ENCODE measurements around the gene IL18. TPM values are rescaled to one million over a fixed set of nuclear protein-coding genes. Genes with fewer than 3 reads are reported as not detected.

Gene IL18
- total and polyA plus RNA-seq, 2 donors (not counting 1 experiment from before 2014, with no cell fraction given), result 0.67 to 1.6 TPM

GRCh38 chr11:112134473-112134872 lies 29.4 kb downstream of the IL18 start:
- intact Hi-C loops (cut with micrococcal nuclease), result no loop called here
- H3K79me2 ChIP-seq (ENCODE audit: control insufficient read depth, insufficient read depth, low read length), result no peaks in the 10 kb centered on the region
- no peaks in the 10 kb centered on the region for H3K4me1 Mint-ChIP-seq
- whole genome bisulfite sequencing (ENCODE audit: insufficient coverage), result 100% methylated on average over 2 of the region's 4 CpGs
- no peak overlapping the region for H3K4me3 ChIP-seq (ENCODE audit: control extremely low read depth in 1 of 5, extremely low read depth in 1 of 5, insufficient read depth in 1 of 5, low read depth in 2 of 5, low read length in 4 of 5)
- POLR2A ChIA-PET, result no interaction called here
- H3K27ac Mint-ChIP-seq, result no peak overlapping the region
- CTCF ChIA-PET, result no interaction called here
- H3K4me1 ChIP-seq (ENCODE audit: control insufficient read depth in 2 of 2, insufficient read depth in 2 of 2, low read length in 2 of 2), result no peaks in the 10 kb centered on the region
- H3K9me3 Mint-ChIP-seq (ENCODE audit: insufficient read depth), result no peaks in the 10 kb centered on the region
- no peaks in the 10 kb centered on the region for H3K9me3 ChIP-seq (ENCODE audit: control extremely low read depth in 1 of 3, control insufficient read depth in 2 of 3, insufficient read depth in 1 of 3, low read length in 2 of 3)
- TF ChIP-seq EZH2 (IDR thresholded peaks at IDR 0.05; ENCODE audit: borderline replicate concordance, insufficient read depth, low read depth, low read length, poor library complexity, severe bottlenecking) (no peak), CTCF (IDR thresholded peaks at IDR 0.05) (no peak)
- DNase-seq (no peak), ATAC-seq (ENCODE audit: low read depth) (no peak)
- H2AFZ ChIP-seq (ENCODE audit: insufficient read depth, low read depth, low read length, poor library complexity, severe bottlenecking), result no peak overlapping the region
- H3K9ac ChIP-seq (ENCODE audit: low read length), result no peak overlapping the region
- H3K36me3 ChIP-seq (replicated peaks in 1 of 2; ENCODE audit: control extremely low read depth in 1 of 2, control insufficient read depth in 1 of 2, extremely low read depth in 1 of 2, insufficient read depth in 2 of 2, low read length in 1 of 2), result no peaks in the 10 kb centered on the region
- H3K27me3 Mint-ChIP-seq, result no peaks in the 10 kb centered on the region
- H3K4me2 ChIP-seq (replicated peaks; ENCODE audit: low read depth, low read length, poor library complexity, severe bottlenecking), result no peak overlapping the region
- no peaks in the 10 kb centered on the region for H3K27me3 ChIP-seq (replicated peaks in 1 of 4; ENCODE audit: control extremely low read depth in 1 of 4, control insufficient read depth in 3 of 4, insufficient read depth in 4 of 4, low read length in 3 of 4)
- H4K20me1 ChIP-seq (ENCODE audit: control insufficient read depth, insufficient read depth, low read length, poor library complexity, severe bottlenecking), result no peaks in the 10 kb centered on the region
- H3K4me3 Mint-ChIP-seq, result no peak overlapping the region
- no peak overlapping the region for H3K27ac ChIP-seq (ENCODE audit: low read length in 2 of 2)

- H3K4me2 ChIP-seq (replicated peaks; ENCODE audit: low read depth, low read length, poor library complexity, severe bottlenecking), result no peak overlapping the region
- Mint-ChIP-seq H3K9me3 (ENCODE audit: insufficient read depth) (no peaks in the 10 kb centered on the region), H3K27me3 (no peaks in the 10 kb centered on the region), H3K27ac (no peak overlapping the region), H3K4me3 (no peak overlapping the region), H3K4me1 (no peaks in the 10 kb centered on the region)
- no peaks in the 10 kb centered on the region for H3K79me2 ChIP-seq (ENCODE audit: control insufficient read depth, insufficient read depth, low read length)
- CTCF ChIA-PET, result interaction anchor here (0.5 kb wide), 1 partner anchor 147 kb away, joined by 3 read pairs; no protein-coding TSS in a partner anchor
- WGBS (ENCODE audit: insufficient coverage), result no CpG with 5 or more reads among the region's 2 CpGs
- H3K36me3 ChIP-seq (replicated peaks in 1 of 2; ENCODE audit: control extremely low read depth in 1 of 2, control insufficient read depth in 1 of 2, extremely low read depth in 1 of 2, insufficient read depth in 2 of 2, low read length in 1 of 2), result no peaks in the 10 kb centered on the region
- DNase-seq, result no peak
- no peak for ATAC-seq (ENCODE audit: low read depth)
- H3K4me1 ChIP-seq (ENCODE audit: control insufficient read depth in 2 of 2, insufficient read depth in 2 of 2, low read length in 2 of 2), result no peaks in the 10 kb centered on the region
- no peaks in the 10 kb centered on the region for H4K20me1 ChIP-seq (ENCODE audit: control insufficient read depth, insufficient read depth, low read length, poor library complexity, severe bottlenecking)
- no peaks in the 10 kb centered on the region for H3K9me3 ChIP-seq (ENCODE audit: control extremely low read depth in 1 of 3, control insufficient read depth in 2 of 3, insufficient read depth in 1 of 3, low read length in 2 of 3)
- H3K27ac ChIP-seq (ENCODE audit: low read length in 2 of 2), result no peak overlapping the region
- TF ChIP-seq CTCF (IDR thresholded peaks at IDR 0.05) (no peak), EZH2 (IDR thresholded peaks at IDR 0.05; ENCODE audit: borderline replicate concordance, insufficient read depth, low read depth, low read length, poor library complexity, severe bottlenecking) (no peak)
- no peak overlapping the region for H2AFZ ChIP-seq (ENCODE audit: insufficient read depth, low read depth, low read length, poor library complexity, severe bottlenecking)
- POLR2A ChIA-PET, result no interaction called here
- intact Hi-C loops (cut with micrococcal nuclease), result no loop called here
- no peak overlapping the region for H3K4me3 ChIP-seq (ENCODE audit: control extremely low read depth in 1 of 5, extremely low read depth in 1 of 5, insufficient read depth in 1 of 5, low read depth in 2 of 5, low read length in 4 of 5)
- no peak overlapping the region for H3K9ac ChIP-seq (ENCODE audit: low read length)
- H3K27me3 ChIP-seq (replicated peaks in 1 of 4; ENCODE audit: control extremely low read depth in 1 of 4, control insufficient read depth in 3 of 4, insufficient read depth in 4 of 4, low read length in 3 of 4), result no peaks in the 10 kb centered on the region
These were observed 31.2 kb downstream of the IL18 start for GRCh38 chr11:112132737-112133136.
